Measurements from ENCODE around the gene NFKBIE. TPM values are rescaled to one million over a fixed set of nuclear protein-coding genes. Genes with fewer than 3 reads are reported as not detected.

The NFKBIE gene
- total RNA-seq, 1 donor from 2014 or later = 5.3 TPM

DNA sequence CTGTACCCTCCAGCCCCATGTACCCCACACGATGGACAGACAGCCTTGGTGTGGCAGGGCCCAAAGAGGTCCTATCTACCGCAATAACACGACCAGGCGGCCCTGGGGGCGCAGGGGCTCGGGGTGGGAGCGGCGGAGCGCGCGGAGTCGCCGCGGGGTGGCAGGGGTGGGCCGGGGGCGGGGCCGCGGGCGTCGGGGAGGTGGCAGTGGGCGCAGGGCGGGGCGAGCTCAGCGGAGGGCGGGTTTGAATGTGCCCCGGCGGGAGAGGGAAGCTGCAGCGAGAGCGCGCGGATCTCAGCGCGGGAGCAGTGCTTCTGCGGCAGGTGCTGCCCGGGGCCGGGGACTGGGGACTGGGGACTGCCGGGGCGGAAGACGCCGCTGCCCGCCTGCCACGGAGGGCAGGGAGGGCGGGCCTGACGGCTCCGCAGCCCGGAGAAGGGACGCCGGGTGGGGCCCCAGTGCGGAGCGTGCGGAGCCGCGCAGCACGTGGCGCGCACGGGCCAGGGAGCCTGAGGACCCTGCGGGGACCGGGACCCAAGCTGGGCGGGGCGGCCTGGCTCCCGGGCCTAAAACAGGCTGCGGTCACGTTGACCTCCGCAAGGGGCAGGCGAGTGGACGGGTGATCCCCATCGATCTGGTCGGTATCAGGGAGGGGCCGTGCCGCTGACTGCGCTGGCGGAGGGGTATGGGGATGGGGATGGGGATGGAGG lies 41.9 kb downstream of the NFKBIE start, which contains the start of gene SLC29A1:
Gene SLC29A1 (plus strand): TSS at position 277 of the 710 bp plus-strand sequence. CDS start 3,719 bp downstream, outside the sequence.
- peak within 1 kb of the TSS; percentile 52 for H3K4me3 ChIP-seq (ENCODE audit: low read depth, low read length)
- DNase-seq (ENCODE audit: low read depth) = no peak
- no peak for FAIRE-seq
- TF ChIP-seq CTCF (IDR thresholded peaks at IDR 0.05; ENCODE audit: insufficient read depth, low read length, severe bottlenecking) = no peak
- no peaks in the 10 kb centered on the region for H3K27me3 ChIP-seq (ENCODE audit: control insufficient read depth, insufficient read depth, low read length)
- H3K36me3 ChIP-seq (ENCODE audit: control insufficient read depth, insufficient read depth, low read length) = no peaks in the 10 kb centered on the region

- no peak for TF ChIP-seq CTCF (IDR thresholded peaks at IDR 0.05; ENCODE audit: insufficient read depth, low read length, severe bottlenecking)
- no peaks in the 10 kb centered on the region for H3K36me3 ChIP-seq (ENCODE audit: control insufficient read depth, insufficient read depth, low read length)
- DNase-seq (ENCODE audit: low read depth) (no peak), FAIRE-seq (no peak)
- peak overlapping the region; percentile 52 for H3K4me3 ChIP-seq (ENCODE audit: low read depth, low read length)
- no peaks in the 10 kb centered on the region for H3K27me3 ChIP-seq (ENCODE audit: control insufficient read depth, insufficient read depth, low read length)
Measured at GRCh38 chr6:44222486-44223318, 42.6 kb downstream of the NFKBIE start.

GRCh38 chr6:44221961-44222335 lies 43.4 kb downstream of the NFKBIE start:
- H3K4me3 ChIP-seq (ENCODE audit: low read depth, low read length) = no peak overlapping the region
- DNase-seq (ENCODE audit: low read depth) = no peak
- no peak for TF ChIP-seq CTCF (IDR thresholded peaks at IDR 0.05; ENCODE audit: insufficient read depth, low read length, severe bottlenecking)
- H3K36me3 ChIP-seq (ENCODE audit: control insufficient read depth, insufficient read depth, low read length) = no peaks in the 10 kb centered on the region
- H3K27me3 ChIP-seq (ENCODE audit: control insufficient read depth, insufficient read depth, low read length) = no peaks in the 10 kb centered on the region
- no peak for FAIRE-seq

GRCh38 chr6:44221291-44221960 lies 43.9 kb downstream of the NFKBIE start:
- DNase-seq (ENCODE audit: low read depth) = peak; percentile 79
- no peaks in the 10 kb centered on the region for H3K36me3 ChIP-seq (ENCODE audit: control insufficient read depth, insufficient read depth, low read length)
- no peaks in the 10 kb centered on the region for H3K27me3 ChIP-seq (ENCODE audit: control insufficient read depth, insufficient read depth, low read length)
- peak; percentile 98 for TF ChIP-seq CTCF (IDR thresholded peaks at IDR 0.05; ENCODE audit: insufficient read depth, low read length, severe bottlenecking)
- no peak for FAIRE-seq
- H3K4me3 ChIP-seq (ENCODE audit: low read depth, low read length) = no peak overlapping the region

DNA sequence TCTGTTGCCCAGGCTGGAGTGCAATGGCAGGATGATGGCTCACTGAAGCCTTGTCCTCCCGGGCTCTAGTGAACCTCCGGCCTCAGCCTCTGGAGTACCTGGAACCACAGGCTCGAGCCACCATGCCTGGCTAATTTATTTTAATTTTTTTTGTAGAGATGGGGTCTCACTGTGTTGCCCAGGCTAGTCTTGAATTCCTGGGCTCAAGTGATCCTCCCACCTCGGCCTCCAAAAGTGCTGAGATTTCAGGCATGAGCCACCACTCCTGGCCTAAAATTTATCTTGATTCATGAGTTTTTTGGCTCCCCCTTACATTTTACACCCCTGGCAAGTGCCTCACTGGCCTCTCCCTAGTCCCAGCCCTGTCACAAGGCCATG lies 44.4 kb downstream of the NFKBIE start:
- FAIRE-seq (no peak), DNase-seq (ENCODE audit: low read depth) (no peak)
- H3K4me3 ChIP-seq (ENCODE audit: low read depth, low read length) = no peak overlapping the region
- no peaks in the 10 kb centered on the region for H3K36me3 ChIP-seq (ENCODE audit: control insufficient read depth, insufficient read depth, low read length)
- no peak for TF ChIP-seq CTCF (IDR thresholded peaks at IDR 0.05; ENCODE audit: insufficient read depth, low read length, severe bottlenecking)
- H3K27me3 ChIP-seq (ENCODE audit: control insufficient read depth, insufficient read depth, low read length) = no peaks in the 10 kb centered on the region
